DOHH2 (cell line): ENCODE measurements around the gene MTOR.

Source experiments
- CTCF ChIP-seq: fragments of 200-600 bp; sonication (generic); IDR thresholded peaks from one replicate; pipeline ENCODE4 v1.5.1; 2014; ENCODE audit warnings: antibody characterized with exemption, mild to moderate bottlenecking, low read depth, low read length; ENCODE audit not compliant: poor library complexity, severe bottlenecking
- EZH2phosphoT487 ChIP-seq: fragments of 200-600 bp; sonication (generic); IDR thresholded peaks from 2 replicates; pipeline ENCODE4 v1.6.1; 2017; ENCODE audit warnings: borderline replicate concordance, mild to moderate bottlenecking, antibody characterized with exemption, low read length, moderate library complexity, mixed read lengths

- no peak for TF ChIP-seq CTCF
- TF ChIP-seq EZH2phosphoT487 = no peak
These were observed 65.0 kb downstream of the MTOR start for GRCh38 chr1:11197359-11197758.
